Measurements from ENCODE around the gene NPDC1.

- TF ChIP-seq GATA2 (IDR thresholded peaks at IDR 0.05; ENCODE audit: low read depth, low read length) (no peak), GATA3 (IDR thresholded peaks at IDR 0.05; ENCODE audit: low read depth, low read length) (no peak)
These were observed 36.9 kb upstream of the NPDC1 start for GRCh38 chr9:137082925-137083290.
